Activated naive CD4-positive, alpha-beta T cell treated with anti-CD3 and anti-CD28 coated beads, Interleukin-2, amount 50 U/mL, for 16 hours (primary cell): ENCODE results near the gene HAND2.

ENCODE experiments used
- DNase-seq: peaks from one replicate; pipeline ENCODE4 v3.0.0-alpha.2; 2020

The HAND2 gene

DNA sequence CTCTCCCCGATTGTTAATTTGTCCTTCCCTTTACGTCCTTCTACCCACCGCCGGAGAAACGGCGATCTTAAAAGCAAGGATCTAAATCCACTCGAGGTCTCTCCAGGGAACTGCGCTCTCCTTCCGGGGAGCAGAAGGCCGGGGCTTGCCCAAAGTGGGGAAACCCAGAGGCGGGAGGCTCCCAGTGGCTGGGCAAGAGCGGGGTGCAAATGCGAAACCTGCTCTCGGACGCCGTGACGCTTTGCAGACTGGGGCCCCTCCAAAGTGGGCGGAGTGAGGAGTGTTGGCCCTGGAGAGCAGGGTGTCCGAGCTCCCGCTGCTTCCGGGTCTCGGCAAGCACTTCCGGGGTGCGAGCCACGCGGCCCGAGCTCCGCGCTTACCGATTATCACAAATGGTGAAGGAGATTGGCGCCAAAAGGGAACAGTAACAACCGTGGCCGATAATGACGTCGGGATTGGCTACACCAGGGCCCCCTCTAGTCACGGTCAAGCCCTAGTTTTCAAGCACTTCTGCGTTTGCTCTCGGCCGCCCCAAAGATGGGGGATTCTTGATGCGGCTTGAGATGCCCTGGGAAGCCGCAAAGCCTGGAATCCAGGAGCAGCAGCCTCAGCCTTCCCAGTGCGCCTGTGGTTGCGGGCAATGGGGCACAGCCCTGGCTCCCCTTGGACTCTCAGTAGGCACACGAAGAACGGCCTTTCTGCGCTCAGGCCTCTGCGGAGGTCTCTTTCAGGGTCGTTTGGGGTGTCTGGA, 29.0 kb downstream of the HAND2 start:
- no peak for DNase-seq

DNA sequence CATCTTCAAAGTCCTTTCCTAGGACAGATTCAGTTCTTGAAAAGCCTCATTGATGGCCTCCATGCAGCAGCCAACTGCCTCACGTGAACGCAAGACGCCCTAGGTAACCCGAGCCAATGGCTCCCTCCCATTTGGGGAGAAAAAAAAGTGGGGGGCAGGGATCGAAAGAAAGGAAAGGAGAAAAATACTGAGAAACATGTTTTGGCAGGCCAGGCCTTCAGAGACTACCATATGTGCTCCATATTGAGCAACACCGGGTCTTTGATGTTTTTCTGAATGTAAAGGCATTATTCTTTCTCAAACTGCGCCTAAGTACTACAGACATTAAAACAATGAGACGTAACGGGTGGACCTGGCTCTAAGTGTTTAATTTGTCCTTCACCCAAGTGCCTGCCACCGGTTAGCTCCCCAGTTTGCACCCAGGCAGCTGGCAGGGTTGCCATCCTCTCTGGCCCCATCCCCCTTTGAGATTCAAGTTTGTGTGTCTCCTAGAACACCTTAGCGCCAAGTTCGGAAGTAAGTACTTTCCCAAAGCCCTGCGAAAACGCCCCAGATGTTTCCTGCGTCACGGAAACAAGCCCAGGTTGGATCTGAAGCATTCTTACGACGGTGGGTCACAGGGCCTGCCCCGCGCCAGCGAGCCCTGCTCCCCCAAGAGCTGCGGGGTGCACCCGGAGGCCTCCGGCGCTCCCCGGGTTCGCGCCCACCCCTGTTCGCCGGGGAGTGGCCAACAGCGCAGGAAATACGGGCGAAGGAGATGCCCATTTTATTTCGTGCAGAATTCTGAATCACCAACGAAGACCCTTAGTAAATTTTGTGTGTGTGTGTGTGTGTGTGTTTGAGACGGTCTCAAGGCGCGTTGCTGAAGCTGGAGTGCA, 30.1 kb downstream of the HAND2 start:
- DNase-seq = no peak

DNA sequence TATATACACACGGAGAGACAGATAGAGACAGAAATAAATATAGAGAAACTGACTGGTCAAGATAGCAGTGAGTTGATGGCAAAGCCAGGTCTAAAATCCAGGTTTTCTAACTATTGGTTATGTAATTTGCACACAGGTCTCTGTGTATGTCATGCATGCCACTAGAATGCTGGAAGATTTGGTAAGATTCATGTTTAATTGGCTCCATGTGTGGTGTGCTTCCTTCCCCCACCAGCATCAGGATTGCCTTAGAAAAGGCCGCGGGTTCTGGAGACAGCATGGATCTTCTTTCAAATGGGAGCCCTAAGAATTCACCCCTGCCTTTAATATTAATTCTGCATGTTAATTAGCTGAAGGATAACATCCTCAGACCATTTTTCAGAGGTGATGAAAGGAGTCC, 31.3 kb downstream of the HAND2 start:
- DNase-seq = no peak

DNA sequence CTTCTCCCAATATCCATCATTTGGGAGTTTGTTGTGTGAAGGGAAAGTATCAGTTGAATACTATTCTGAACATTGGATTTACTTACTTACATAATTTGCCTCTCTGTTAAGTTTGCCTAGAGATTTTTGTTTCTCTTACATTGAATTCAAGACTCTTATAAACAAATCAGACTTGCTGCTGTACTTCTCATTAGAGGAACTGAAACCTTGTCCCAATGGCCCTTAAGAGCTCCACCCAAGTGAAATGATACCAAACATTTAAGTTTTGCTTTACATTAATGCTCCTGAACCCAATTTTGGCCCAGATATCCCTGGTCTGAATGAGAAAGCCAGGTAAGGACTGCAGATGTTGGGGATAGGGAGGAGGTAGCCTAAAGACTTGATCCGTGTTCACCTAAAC, 32.0 kb downstream of the HAND2 start:
- DNase-seq = no peak

DNA sequence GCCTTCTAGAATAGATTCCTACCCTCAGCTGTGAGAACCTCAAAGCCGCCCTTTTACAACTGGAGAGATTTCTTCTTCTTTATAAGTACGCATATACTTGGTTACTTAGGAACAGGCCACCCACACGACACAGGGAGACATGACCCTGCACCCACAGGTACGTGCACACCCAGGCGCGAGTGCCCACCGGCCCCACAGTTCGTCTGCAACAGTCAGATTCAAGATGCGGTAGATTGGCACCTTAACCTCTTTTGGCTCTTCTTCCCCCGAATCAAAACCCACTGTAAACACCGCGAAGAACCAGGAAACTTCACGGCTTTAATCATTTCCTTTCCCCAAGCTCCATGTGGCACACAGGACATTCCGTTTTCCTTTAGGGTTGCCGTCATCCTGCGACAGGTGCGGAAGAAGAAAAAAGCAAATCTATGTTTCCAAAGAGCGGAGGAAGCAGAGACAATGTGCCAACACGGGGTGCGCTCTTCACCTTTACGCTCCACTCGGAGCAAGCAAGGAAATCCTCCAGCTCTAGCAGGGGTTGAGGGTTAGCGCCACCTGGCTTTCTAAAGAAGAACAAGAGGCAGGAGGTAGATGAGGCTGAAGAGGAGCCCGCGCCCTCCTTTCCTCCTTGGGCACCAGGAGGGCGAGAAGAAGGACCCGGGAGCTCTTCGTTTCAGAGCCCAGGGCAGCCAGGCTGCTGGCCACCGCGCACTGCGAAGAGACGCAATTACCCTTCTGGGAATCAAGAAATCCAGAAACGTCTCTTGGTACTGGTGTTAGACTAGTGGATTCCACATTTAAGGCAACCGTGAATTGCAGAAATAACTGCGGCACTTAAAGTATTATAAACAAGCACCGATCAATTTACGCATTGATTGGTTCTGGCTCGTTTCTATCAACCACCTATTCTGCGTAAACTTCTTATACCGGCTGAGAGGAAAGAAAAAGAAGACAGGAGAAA, 35.7 kb downstream of the HAND2 start:
- peak; percentile 36 for DNase-seq

DNA sequence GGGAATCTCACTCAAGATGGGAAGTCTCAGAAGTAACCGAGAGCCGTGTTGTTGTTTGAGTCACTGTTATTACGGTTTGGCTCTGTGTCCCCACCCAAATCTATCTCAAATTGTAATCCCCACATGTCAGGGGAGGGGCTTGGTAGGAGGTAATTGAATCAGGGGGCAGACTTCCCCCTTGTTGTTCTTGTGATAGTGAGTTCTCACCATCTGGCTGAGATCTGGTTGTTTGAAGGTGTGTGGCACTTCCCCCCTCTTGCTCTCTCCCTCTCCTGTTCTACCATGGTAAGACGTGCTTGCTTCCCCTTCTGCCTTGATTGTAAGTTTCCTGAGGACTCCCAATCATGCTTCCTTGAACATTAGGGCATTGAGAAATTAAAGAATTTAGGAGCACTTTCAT, 37.0 kb downstream of the HAND2 start:
- DNase-seq = no peak

DNA sequence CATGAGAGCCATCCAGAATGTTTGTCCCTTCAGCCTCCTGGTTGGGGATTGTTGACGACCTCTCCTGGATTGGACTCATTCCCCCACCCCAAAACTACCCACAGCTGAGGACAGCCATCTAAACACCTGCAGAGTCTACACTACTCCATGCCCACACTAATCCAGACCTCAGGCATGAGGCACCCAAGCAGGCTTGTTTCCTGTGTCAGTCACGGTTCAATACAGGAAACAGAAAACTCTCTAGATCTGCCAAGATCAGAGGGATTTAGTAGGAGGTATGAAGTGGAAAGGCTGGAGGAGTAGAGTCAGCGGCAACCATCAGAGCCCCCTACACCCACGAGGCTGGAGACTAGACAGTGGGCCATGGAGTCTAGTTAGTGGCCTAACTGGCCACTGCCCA, 37.7 kb downstream of the HAND2 start:
- no peak for DNase-seq

DNA sequence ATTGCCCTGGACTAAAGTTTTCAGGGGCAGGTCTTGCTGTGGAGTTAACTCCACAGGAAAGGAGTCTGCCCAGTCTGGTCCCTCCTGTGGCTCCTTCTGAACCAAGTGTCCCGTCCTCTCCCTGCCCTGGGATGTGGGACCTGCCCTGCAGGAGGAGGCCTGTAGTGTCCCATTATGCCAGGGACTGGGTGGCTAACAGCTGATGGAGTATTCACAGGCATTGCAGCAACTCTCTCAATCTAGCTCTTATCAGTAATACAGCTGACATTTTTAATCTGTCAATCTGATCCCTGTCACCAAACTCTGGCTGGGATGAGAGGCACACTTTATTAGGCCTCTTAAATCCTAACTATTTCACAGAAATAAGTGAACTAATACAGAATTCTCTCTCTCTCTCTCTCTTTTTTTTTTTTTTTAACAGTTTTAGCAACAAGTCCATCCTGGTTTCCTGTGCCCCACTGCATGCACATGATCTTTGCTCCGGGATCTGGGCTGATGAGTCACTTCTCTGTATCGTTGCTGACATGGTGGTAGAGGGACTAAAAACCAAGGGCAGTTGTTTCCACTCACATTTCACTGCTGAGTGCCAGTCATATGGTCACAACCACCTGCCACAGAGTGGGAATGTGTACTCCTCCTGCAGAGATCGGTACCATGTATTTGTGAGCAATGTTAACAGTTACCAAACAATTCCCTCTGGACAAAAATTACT, 39.1 kb downstream of the HAND2 start:
- DNase-seq = no peak

DNA sequence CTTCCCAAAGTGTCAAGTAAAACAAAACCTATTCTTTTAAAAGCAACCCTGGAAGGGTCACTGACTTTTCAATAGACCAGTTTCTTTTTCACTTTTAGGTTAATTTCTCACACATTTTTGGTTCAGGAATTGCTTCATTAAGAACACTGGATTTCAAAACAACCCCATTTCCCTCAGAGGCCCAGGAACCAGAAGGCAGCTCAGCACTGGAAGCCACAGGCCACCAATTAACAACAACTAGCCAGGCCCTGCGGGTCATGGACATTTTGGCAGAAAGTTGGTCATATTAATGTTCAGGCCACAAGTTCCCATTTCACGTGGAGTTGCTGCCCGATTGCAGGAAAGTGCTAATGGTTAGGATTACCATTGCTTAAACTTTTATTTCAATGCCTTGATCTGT, 39.8 kb downstream of the HAND2 start:
- DNase-seq = no peak

DNA sequence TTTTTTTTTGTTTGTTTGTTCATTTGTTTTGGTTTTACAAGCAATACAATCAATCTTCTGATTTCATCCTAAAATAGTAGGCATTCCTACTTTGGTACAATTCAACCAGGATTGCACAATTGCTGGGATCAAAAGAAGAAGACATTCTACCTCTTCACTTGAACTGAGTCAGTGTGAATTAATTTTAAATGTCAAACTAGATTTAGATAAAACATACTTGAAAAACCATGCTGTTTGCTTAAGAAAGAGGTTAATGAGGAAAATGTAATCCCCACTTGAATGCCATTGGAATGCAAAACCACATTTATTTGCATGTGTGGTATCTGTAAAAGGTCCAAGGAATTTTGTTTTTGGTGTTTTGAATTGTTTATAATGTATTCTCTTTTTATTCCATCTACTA, 40.5 kb downstream of the HAND2 start:
- no peak for DNase-seq

DNA sequence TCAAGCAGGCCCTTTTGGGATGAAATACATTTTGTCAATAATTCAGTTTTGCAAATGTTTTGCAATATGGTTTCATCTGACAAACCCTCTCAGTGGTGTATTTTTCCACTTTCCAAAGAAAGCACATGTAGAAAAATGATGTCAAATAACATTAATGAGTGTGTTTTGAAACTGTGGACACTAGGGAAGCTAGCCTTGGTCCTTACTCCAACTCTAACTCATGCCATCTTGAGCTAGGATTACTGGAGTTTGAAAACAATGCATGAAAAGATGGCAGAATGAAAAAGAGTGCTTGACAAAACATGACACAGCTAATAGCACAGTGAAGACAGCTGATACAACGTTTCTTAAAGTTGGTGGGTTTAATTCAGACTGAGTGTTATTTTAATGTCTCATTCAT, 41.4 kb downstream of the HAND2 start:
- no peak for DNase-seq

DNA sequence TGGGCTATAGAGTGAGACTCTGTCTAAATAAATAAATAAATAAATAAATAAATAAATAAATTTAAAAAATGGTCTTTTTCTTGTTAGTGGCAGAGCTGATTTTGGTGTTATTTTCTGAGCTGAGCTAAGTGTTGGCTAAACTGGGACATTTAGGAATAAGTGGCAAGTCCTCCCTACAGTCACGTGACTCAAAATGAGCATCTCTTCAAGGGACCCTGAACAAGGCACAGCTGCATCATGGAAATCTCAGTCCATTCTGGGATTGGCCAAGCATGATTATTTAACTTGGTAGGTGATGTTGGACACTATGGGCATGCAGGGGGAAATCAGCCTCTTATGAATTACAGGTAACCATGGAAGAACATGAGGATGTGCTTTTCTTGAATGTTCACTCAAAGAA, 42.0 kb downstream of the HAND2 start:
- no peak for DNase-seq

DNA sequence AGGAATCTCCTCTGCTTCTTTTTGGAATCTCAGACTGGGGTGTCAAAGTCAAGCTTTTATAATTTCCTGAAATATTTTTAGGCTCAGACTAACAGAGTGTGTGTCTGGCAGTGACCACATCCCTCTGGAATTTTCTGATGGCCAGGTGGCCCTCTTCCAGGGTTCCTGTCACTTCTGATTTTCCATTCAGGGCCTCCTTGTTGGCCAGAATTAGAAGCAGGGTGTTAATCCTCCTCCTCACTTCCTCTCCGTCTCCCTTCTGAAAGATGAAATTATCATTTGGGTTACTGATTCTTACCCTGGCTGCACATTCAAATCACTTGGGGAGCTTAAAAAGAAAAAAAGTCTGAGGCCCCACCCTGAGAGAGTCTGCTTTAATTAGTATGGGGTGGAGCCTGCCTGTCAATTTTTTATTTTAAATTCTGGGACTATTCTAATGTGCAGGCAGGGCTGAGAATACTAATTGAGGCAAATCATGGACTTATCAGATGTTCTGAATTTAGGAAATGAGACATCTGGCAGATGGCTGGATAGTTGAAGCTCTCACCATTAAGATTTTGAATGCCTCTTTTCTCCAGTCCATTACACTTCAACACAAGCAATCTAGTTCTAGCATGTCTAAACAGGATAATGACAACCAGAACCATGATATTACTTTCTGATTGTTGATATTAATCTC, 43.2 kb downstream of the HAND2 start:
- DNase-seq = no peak

DNA sequence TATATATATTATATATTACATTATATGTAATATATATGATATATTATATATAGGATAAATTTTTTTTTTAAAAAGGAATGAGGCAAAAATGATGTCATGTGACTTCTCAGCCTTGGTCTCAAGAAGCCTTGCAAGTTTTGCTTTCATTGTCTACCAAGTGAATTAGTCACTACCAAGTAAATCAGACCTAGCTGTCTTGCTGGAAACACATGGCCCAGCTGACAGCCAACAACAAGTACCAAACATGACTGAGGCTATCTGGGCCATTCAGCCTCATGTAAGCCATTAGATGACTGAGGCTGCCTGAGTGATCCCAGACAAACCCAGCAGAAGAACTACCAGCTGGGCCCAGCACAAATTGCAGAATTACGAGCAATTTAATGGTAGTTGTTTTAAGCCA, 44.9 kb downstream of the HAND2 start:
- no peak for DNase-seq

DNA sequence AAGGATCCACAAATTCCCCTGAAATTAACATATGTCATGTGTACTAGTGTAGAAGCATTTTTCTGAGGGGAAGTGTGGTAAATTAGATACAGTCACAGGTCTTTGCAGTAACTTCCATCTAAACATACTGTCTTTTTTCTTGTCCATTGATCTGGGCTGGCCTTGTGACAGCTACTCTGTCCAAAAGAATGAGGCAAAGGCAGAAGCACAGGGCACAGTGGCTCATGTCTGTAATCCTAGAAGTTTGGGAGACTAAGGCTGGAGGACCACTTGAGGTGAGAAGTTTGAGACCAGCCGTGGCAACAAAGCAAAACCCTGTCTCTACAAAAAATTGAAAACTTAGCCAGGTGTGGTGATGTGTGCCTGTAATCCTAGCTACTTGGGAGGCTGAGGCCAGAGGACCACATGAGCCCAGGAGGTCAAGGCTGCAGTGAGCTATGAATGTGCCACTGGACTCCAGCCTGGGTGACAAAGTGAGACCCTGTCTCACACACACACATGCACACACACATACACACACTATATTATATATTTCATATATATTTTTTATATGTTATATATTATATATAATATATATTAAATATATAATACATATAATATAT, 47.6 kb downstream of the HAND2 start:
- no peak for DNase-seq

DNA sequence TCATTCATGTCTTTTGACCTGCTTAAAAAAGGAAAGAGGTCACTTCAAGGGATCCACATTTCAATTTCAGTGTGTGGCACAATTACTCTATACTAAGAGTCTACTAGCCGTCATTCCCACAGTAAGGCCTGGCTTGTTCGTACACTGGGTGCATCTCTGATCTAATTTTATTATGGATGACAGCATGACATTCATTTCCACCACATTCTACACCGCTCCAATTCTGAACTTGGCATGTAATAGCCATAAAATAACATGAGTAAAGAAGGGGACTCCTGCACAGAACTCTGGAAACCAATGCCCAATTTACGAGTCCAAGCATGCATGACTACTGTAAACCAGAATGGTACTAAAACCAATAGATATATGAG, 51.1 kb downstream of the HAND2 start:
- DNase-seq = no peak

DNA sequence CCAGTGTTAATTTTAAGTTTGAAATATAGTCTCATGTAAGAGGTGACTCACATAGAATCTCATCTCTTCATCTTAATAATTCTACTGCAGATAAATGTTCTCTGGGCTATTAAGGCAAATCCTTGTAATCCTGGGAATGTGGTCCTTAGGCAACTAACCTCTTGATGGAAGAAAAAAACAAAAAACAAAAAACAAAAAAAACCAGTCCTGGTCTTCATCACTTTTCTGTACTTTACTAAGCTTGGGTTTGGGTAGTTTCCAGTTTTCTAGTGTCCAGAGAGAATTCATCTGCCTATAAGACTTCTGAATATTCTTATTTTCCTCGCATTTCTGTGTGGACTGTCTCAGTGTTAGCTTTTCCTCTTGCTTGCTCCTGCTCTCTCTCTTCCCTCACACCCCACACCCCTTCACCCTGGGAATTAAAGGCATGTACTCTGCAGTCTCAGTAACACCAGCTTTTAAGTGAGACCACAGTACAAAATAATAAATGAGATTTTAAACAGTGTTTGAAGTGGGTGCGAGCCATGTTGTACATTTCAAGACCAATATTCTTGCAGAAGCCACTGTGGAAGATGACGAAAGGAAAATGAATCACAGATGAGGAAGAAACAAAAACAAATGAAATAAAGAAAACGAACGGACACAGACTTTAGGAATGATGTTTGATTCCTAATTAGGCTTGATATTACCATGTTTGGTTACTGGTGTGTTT, 51.7 kb downstream of the HAND2 start:
- DNase-seq = no peak

DNA sequence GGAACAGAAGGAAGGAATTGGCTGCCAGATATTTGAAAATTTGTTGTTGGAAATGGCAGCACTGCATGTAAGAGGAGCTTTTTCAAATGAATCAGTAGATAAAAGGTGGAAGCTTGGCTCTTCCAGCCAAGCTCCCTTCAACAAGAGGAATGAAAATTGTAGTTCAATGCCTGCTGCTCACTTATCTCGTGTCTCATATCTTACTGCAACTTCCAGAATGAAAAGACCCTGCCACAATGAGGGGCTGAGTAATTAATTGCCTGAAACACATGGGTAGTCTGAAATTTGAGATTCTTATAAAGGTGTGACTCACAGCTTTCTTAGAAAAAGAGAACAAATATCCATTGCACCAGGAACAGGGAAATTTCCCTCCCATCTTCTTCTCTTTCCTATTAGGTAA, 53.0 kb downstream of the HAND2 start:
- no peak for DNase-seq
